ENCODE measurements around the gene PAPPA2. TPM values are rescaled to one million over a fixed set of nuclear protein-coding genes. Genes with fewer than 3 reads are reported as not detected.

The PAPPA2 gene
- total RNA-seq, 1 experiment from 2014 or later = 0.06 TPM

DNA sequence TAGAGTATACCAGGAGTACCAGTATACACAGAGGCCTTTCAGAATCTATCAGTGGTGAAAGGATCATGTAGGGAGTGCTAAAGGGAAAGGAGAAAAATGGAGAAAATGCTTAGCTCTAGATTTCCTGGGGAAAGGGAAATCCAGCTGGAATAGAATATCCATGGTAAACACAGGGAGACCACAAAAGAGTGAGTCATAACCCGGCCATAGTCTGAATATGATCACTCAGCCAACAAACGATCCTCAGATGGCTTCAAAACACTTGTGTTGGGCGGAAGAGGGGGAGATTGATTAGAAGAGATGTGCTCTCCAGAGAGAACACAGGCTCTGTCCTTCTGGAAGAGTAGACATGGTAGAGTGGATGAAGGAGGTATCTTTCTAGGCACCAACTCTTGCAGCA, 180.6 kb downstream of the PAPPA2 start:
- CTCF ChIA-PET = no interaction called here
- Histone ChIP-seq H3K27ac (ENCODE audit: low read depth, low read length, poor library complexity, severe bottlenecking) (no peak overlapping the region), H3K9me3 (ENCODE audit: low read depth, low read length, poor library complexity, severe bottlenecking) (no peaks in the 10 kb centered on the region), H3K4me1 (ENCODE audit: insufficient read depth, low read length, poor library complexity, severe bottlenecking) (no peaks in the 10 kb centered on the region), H3K36me3 (ENCODE audit: insufficient read depth, low read length, poor library complexity, severe bottlenecking) (no peaks in the 10 kb centered on the region), H3K4me3 (ENCODE audit: low read depth, low read length, poor library complexity, severe bottlenecking) (no peak overlapping the region), H3K27me3 (replicated peaks; ENCODE audit: insufficient read depth, low read depth, low read length, poor library complexity) (peaks cover 3% of the 10 kb centered on the region)
- BruUV-seq (replicated peaks) = no TSS peak
- intact Hi-C loops (cut with micrococcal nuclease; ENCODE audit: unreplicated experiment) = no loop called here
- POLR2A ChIA-PET (ENCODE audit: low non-redundant PET) = no interaction called here
- TF ChIP-seq EZH2 (IDR thresholded peaks at IDR 0.05; ENCODE audit: borderline replicate concordance, low read depth, low read length, poor library complexity, severe bottlenecking) (no peak), CTCF (conservative IDR thresholded peaks at IDR 0.05; ENCODE audit: low read depth, low read length) (no peak)
- no peak for DNase-seq (ENCODE audit: low spot score)

DNA sequence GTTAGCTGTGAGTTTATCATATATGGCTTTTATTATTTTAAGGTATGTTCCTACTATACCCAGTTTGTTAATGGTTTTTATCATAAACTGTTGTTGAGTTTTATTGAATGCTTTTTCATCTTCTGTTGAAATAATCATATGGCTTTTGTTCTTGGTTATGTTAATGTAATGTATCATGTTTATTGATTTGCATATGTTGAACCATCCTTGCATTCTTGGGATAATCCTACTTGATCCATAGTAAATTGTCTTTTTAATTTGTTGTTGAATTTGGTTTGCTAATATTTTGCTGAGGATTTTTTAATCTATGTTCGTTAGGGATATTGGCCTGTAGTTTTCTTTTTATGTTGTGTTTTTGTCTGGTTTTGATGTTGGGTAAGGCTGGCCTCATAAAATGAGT, 185.6 kb downstream of the PAPPA2 start:
- Histone ChIP-seq H3K4me3 (ENCODE audit: low read depth, low read length, poor library complexity, severe bottlenecking) (no peak overlapping the region), H3K27ac (ENCODE audit: low read depth, low read length, poor library complexity, severe bottlenecking) (no peak overlapping the region), H3K4me1 (ENCODE audit: insufficient read depth, low read length, poor library complexity, severe bottlenecking) (no peaks in the 10 kb centered on the region), H3K27me3 (replicated peaks; ENCODE audit: insufficient read depth, low read depth, low read length, poor library complexity) (peaks cover 3% of the 10 kb centered on the region), H3K9me3 (ENCODE audit: low read depth, low read length, poor library complexity, severe bottlenecking) (no peaks in the 10 kb centered on the region), H3K36me3 (ENCODE audit: insufficient read depth, low read length, poor library complexity, severe bottlenecking) (no peaks in the 10 kb centered on the region)
- ChIA-PET CTCF (no interaction called here), POLR2A (ENCODE audit: low non-redundant PET) (no interaction called here)
- DNase-seq (ENCODE audit: low spot score) = no peak
- intact Hi-C loops (cut with micrococcal nuclease; ENCODE audit: unreplicated experiment) = no loop called here
- TF ChIP-seq EZH2 (IDR thresholded peaks at IDR 0.05; ENCODE audit: borderline replicate concordance, low read depth, low read length, poor library complexity, severe bottlenecking) (no peak), CTCF (conservative IDR thresholded peaks at IDR 0.05; ENCODE audit: low read depth, low read length) (no peak)
- BruUV-seq (replicated peaks) = no TSS peak

- H3K9me3 ChIP-seq (ENCODE audit: low read depth, low read length, poor library complexity, severe bottlenecking) = peaks cover 6% of the 10 kb centered on the region
- peaks cover 32% of the 10 kb centered on the region for H3K27me3 ChIP-seq (replicated peaks; ENCODE audit: insufficient read depth, low read depth, low read length, poor library complexity)
- CTCF ChIA-PET = no interaction called here
- no TSS peak for BruUV-seq (replicated peaks)
- POLR2A ChIA-PET (ENCODE audit: low non-redundant PET) = no interaction called here
- H3K36me3 ChIP-seq (ENCODE audit: insufficient read depth, low read length, poor library complexity, severe bottlenecking) = no peaks in the 10 kb centered on the region
- H3K27ac ChIP-seq (ENCODE audit: low read depth, low read length, poor library complexity, severe bottlenecking) = no peak overlapping the region
- no peak for DNase-seq (ENCODE audit: low spot score)
- no peak for TF ChIP-seq EZH2 (IDR thresholded peaks at IDR 0.05; ENCODE audit: borderline replicate concordance, low read depth, low read length, poor library complexity, severe bottlenecking)
- TF ChIP-seq CTCF (conservative IDR thresholded peaks at IDR 0.05; ENCODE audit: low read depth, low read length) = no peak
- no peak overlapping the region for H3K4me3 ChIP-seq (ENCODE audit: low read depth, low read length, poor library complexity, severe bottlenecking)
- no peaks in the 10 kb centered on the region for H3K4me1 ChIP-seq (ENCODE audit: insufficient read depth, low read length, poor library complexity, severe bottlenecking)
- intact Hi-C loops (cut with micrococcal nuclease; ENCODE audit: unreplicated experiment) = no loop called here
These were observed 193.5 kb downstream of the PAPPA2 start for GRCh38 chr1:176656257-176656995.
